KOPT-K1 (cell line): ENCODE results near the gene VSIG4.

Source experiments
- H3K27ac ChIP-seq: fragments of 200-600 bp; sonication (generic); 2 replicates; pipeline ENCODE4 v1.5.1; 2016; ENCODE audit warnings: antibody characterized with exemption, mild to moderate bottlenecking, low read depth, low read length; ENCODE audit not compliant: poor library complexity, severe bottlenecking
- H3K36me3 ChIP-seq: fragments of 200-600 bp; sonication (generic); 2 replicates; pipeline ENCODE4 v1.5.1; 2017; ENCODE audit warnings: antibody characterized with exemption, mild to moderate bottlenecking, low read length, moderate library complexity; ENCODE audit not compliant: insufficient read depth
- H3K9me3 ChIP-seq: fragments of 200-600 bp; sonication (generic); 2 replicates; pipeline ENCODE4 v1.5.1; 2017; ENCODE audit warnings: antibody characterized with exemption, low read length, mild to moderate bottlenecking; ENCODE audit not compliant: insufficient read depth, poor library complexity, severe bottlenecking

VSIG4 gene

GRCh38 chrX:66007851-66008250, 32.0 kb downstream of the VSIG4 start:
- peaks cover 8% of the 10 kb centered on the region for H3K9me3 ChIP-seq
- H3K27ac ChIP-seq: peak overlapping the region; percentile 96
- no peaks in the 10 kb centered on the region for H3K36me3 ChIP-seq

DNA sequence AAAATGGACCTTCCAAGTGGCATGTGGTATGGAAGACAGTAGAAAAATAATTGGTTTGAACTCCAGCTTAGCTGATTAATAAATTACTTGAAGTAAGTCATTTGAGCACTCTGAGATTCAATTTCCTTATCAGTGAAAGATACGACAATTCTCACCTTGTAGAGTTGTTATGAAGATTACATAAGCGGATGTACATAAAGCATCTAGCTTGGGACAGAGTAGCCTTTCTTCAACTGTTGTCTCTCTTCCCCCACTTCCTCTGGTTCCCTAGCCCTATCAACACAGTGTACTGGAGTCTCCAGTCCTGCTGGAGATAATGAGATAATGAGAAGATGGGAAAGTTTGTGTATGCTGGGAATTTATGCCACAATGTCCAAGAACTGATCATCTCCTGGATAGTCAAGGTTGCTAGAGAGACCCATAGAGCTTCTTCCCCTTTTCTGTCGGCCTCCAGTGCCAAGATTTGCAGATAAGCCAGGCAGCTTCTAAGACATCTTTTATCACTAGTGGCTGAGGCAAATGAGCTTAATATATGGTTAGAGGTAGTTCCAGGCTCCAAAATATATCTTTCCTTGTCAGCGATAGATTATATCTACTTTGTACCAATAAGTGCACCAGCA, 33.9 kb downstream of the VSIG4 start:
- Histone ChIP-seq H3K9me3 (peaks cover 8% of the 10 kb centered on the region), H3K36me3 (no peaks in the 10 kb centered on the region), H3K27ac (peak overlapping the region; percentile 85)

DNA sequence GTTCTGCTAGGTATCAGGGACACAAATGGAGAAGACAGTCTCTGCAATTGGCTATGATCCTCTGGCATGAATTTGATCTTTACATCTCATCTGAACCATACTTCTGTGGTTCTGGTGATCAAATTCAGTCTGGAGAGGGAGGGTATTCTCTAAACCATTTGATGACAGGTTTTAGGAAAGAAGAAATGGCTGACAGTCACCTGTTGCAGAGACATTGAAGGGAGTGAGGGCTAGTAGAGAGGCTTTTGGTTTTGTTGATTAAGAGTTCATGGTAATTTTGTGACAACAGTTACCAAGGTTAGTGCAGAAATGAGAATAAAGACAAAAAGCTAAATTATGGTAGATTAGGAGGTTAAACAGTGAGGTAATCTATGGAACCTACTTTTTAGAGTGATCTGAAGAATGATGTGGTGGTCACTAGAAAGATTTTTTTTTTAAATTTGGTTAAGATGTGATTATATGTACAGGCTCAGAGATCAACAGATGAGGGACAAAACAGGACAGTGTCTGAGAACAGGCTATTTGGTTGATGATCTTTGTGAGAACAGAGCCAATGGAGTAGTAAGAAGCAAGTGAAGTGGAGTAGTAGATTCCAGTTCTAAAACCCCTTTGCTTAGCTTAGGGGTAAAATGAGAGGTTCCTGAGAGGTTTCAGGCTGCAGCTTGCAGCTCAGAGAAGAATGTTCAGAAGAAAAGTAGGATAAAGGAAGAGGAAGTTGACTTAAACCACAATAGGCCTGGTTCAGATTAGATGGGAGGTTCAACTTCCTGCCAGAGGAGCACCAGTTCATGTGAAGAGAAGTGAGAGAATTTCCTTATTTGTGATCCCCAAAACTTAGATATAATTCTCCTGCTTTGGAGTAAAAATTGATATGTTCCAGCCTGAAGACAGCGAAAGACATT, 34.7 kb downstream of the VSIG4 start:
- peaks cover 8% of the 10 kb centered on the region for H3K9me3 ChIP-seq
- H3K36me3 ChIP-seq: no peaks in the 10 kb centered on the region
- peak overlapping the region; percentile 85 for H3K27ac ChIP-seq

GRCh38 chrX:66002824-66003680, 36.8 kb downstream of the VSIG4 start:
- H3K36me3 ChIP-seq: no peaks in the 10 kb centered on the region
- peaks cover 6% of the 10 kb centered on the region for H3K9me3 ChIP-seq
- peak overlapping the region; percentile 85 for H3K27ac ChIP-seq

DNA sequence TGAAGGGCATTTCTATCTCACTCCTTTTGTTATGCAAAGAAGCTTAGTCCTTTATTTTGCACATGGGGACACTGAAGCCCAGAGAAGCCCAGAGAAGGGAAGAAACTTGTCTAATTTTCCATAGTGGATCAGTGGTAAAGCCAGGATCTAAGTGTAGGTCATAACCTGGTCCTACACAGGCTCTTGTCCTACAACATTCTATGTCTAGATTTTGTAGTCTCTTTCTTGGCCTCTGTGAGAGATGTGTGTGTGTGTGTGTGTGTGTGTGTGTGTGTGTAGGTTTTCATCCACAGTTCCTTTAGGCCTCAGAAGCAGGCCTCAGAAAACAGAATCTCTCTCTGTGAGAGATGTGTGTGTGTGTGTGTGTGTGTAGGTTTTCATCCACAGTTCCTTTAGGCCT, 38.3 kb downstream of the VSIG4 start:
- H3K36me3 ChIP-seq: no peaks in the 10 kb centered on the region
- no peaks in the 10 kb centered on the region for H3K9me3 ChIP-seq
- H3K27ac ChIP-seq: peak overlapping the region; percentile 77

- H3K9me3 ChIP-seq: no peaks in the 10 kb centered on the region
- no peaks in the 10 kb centered on the region for H3K36me3 ChIP-seq
- peak overlapping the region; percentile 77 for H3K27ac ChIP-seq
Measured at GRCh38 chrX:66000628-66001272, 39.1 kb downstream of the VSIG4 start.

GRCh38 chrX:66000178-66000577, 39.7 kb downstream of the VSIG4 start:
- peak overlapping the region; percentile 77 for H3K27ac ChIP-seq
- H3K9me3 ChIP-seq: no peaks in the 10 kb centered on the region
- H3K36me3 ChIP-seq: no peaks in the 10 kb centered on the region

DNA sequence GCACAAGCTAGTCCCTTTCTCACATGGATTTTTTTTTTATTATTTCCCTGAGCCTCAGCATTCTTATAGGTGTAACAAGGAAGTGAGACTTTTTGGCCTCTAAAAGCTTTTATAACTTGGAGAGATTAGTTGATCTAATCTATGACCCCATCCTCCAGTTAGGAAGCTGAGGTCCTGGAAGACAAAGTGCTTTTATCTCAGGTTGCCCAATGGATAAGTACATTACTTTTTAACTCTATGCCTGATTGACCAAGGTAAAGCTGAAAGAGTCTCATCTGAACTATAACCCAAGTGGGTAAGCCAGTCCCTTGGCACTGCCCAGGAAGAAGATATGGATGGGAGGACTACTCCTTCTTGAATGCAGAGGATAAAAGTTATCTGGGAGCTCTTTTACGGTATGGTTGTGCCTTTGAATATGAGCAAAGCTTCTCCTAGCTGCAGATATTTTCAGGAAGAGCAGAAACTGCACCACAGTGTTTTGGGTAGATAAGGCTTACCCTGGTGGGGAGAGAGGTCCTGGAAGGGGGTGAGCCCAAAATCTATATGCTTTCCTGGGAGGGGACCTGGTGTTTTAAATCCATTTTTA, 40.2 kb downstream of the VSIG4 start:
- Histone ChIP-seq H3K27ac (peak overlapping the region; percentile 77), H3K36me3 (no peaks in the 10 kb centered on the region), H3K9me3 (no peaks in the 10 kb centered on the region)

GRCh38 chrX:65999029-65999562, 40.8 kb downstream of the VSIG4 start:
- Histone ChIP-seq H3K9me3 (no peaks in the 10 kb centered on the region), H3K27ac (peak overlapping the region; percentile 77), H3K36me3 (no peaks in the 10 kb centered on the region)

GRCh38 chrX:65997978-65998717, 41.7 kb downstream of the VSIG4 start:
- no peaks in the 10 kb centered on the region for H3K36me3 ChIP-seq
- no peak overlapping the region for H3K27ac ChIP-seq
- peaks cover under 1% of the 10 kb centered on the region for H3K9me3 ChIP-seq

DNA sequence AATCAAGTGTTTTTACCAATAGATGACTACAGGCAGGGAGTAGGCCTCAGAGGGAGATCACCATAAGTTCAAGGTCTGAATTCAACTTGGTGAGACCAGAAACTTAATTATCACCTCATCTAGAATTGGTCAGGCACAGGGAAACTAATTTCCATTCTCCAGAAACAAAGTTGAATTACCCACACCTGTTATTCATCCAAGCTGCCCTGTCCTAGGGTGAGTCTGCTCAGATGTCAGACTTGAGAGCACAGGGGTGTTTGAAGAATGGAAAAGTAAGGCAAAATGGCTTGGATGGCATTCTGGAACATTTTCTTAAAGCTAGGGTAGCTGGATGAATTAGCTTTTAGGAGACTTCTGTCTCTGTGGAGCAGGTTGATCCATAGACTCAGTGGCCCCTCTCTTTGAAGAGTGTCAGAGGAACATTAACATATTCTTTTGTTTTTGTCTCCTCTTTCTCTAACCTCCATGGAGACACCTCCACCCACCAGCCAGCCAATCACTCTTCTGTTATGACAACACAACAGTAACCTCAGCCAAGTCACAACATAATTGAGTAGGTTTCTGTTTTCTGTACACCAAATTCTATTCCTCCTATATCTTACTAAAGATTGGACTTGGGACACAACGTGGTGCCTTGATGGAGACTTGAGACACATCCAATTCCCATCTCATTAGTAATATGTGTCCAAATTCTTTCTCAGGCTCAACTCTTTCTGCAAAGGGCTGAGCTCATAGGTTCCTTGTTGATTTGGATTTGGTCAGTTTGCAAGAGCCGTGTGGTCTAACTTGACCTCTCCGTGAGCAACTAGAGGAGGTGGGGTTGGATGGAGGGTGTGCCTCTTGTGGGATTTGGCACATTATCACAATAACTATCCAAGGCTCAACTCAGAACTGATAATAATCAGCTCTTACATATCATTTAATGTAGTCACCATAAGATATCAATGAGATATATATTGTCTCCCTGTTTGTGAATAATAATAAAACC, 45.1 kb downstream of the VSIG4 start:
- Histone ChIP-seq H3K27ac (no peak overlapping the region), H3K9me3 (peaks cover 12% of the 10 kb centered on the region), H3K36me3 (no peaks in the 10 kb centered on the region)

DNA sequence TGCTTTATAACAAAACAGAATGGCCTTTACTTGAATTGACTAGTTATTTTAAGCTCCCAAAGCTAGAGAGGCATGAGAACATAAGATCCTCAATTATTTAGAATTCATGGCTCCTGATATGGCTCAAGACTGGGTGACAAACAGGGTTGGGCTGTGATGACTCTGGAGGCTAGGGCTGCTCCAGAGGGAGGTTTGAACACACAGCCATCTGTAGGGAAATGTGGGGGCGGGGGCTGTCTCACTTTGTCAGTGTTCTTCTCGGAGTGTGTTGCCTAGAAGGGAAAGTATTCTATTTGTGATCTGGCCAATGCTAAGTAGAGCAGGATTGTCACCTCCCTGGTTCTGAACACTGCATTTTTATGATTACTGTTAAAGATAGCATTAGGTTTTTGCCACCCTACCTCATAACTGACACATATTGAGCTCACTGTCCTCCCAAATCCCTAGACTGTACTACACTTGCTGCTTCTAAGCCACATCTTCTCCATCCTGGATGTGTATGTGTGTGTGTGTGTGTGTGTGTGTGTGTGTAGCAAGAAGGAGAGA, 45.9 kb downstream of the VSIG4 start:
- Histone ChIP-seq H3K9me3 (peaks cover 12% of the 10 kb centered on the region), H3K27ac (no peak overlapping the region), H3K36me3 (no peaks in the 10 kb centered on the region)
